Activated CD4-positive, CD25-positive, alpha-beta regulatory T cell treated with anti-CD3 and anti-CD28 coated beads, Interleukin-2, amount 50 U/mL, for 24 hours (primary cell): ENCODE measurements around the gene GLRX5.

Experiments used
- ATAC-seq, 2 donors: fragments of 150-1000 bp; cut with Tn5 transposase; one replicate each; pipeline ENCODE4 v1.10.0; 2021; ENCODE audit warnings: mild to moderate bottlenecking in 1 of 2, moderate library complexity in 1 of 2

Gene GLRX5

GRCh38 chr14:95536671-95537070 lies 1.8 kb downstream of the GLRX5 start:
- no peak for ATAC-seq

DNA sequence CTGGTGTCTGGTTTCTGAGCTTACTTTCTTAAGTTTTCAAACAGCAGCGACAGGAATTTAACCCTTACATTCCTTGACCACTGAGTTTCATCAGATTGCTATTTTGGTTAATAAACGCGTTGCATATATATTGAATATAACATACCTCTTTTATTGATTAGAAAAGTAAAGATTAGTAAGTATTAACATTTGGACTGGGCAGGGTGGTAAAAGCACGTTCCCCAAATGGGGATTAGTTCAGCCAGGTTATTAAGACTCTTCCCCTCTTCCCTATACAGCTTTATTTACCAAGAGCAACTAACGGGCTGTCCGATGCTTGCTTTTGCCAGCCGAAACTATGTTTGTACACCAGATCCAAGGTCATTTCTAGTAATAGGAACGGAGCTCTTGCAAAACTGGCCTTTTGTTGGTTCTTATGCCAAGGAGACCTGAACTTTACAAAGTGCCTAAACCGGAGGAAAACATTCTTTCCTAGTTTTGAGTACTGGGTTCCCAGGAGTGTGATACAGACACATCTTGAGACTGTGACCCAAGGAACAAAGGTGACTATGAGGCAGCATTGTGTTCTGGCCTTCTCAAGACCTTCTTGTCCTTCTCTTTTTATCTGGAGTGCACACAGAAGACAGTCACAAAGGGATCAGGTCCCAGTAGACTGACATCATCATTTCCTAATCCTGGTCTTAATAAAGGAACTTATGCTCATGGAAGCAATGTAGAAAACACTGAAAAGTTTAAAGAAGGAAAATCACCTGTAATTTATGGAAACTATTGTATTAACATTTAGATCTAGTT lies 2.6 kb downstream of the GLRX5 start:
- ATAC-seq = no peak

DNA sequence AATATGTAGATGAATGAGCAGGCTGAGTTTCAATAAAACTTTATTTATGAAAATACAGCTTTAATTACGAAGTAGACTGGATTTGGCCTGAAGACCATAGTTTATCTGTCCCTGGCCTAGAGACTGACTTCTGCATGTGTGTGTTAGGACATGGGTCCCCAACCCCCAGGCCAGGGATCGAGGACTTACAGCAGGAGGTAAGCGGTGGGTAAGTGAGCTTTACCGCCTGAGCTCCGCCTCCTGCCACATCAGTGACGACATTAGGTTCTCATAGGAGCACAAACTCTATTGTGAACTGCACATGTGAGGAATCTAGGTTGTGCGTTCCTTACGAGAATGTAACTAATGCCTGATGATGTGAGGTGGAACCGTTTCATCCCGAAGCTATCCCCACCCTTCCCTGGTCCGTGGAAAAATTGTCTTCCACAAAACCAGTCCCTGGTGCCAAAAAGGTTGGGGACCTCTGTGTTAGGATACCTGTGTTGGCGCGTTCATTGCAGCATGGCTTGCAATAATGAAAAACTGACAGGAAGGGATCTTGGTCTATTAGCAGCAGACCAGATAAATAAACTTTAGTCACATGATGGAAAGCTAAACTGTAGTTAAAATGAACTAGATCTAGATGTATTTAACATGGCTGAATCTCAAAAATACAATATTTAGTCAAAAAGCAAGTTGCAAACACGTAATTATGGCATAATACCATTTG lies 4.1 kb downstream of the GLRX5 start:
- no peak for ATAC-seq

GRCh38 chr14:95540236-95540855 lies 5.5 kb downstream of the GLRX5 start:
- ATAC-seq = no peak

DNA sequence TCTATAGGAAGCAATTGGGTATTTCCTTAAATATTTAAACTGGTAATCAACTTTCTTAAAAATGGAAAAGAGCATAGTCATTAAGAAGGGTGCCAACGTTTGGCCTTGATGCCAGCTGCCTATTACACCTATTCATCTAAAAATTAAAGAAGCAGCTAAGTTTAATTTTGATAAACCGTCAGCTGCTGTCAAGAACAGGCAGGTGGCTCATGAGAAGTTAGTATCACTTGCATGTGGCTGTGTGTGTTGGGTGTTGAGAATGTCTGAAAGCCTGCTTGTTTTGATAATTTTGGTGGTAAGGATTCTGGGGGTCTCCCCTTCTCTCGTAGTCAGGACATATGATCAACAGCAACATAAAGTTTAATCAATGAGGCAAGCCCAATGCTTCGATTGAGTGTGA lies 6.5 kb downstream of the GLRX5 start:
- ATAC-seq = no peak

DNA sequence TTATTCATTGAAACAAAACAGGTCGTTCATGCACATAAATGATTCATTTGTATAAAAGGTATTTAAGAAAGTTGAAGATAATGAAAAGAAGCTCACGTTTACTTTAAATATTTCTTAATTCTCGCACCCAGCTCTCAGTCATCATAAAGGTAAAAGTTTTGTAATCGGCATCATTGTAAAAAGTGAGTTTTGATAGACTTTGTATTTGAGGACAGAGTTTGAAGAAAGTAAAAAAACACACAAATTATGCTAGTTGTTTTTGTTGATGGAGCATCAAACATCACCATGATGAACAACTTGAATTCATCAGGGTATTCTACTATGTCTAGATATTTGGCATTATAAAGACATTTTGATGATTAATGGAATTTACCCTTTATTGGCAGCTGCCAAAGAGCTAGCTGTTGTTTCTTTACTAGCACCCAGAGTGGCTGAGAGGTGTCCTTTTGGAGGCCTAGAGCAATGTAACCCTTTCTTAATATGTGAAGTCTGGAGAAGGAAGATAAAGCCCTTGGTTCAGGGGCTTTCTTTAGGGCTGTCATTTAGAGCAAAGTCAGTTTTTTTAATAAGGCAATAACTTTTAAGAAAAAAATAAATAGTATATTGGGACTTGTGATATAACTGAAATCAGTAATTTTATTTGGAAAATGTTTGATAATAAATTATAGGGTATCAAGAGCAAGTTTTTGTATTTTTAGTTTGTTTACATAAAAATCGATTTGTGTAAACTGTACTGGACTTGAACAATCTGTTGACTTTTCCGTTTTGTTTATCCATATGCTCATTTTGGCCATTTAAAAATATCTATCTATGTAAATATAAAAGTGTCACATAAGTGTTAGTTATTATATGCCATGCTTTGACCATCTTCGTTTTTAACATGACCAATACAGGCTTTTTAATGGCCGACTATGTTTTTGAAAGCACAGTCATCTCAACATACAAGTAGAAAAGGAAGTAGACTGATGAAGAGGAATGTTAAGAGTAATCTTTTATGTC lies 7.4 kb downstream of the GLRX5 start:
- no peak for ATAC-seq

DNA sequence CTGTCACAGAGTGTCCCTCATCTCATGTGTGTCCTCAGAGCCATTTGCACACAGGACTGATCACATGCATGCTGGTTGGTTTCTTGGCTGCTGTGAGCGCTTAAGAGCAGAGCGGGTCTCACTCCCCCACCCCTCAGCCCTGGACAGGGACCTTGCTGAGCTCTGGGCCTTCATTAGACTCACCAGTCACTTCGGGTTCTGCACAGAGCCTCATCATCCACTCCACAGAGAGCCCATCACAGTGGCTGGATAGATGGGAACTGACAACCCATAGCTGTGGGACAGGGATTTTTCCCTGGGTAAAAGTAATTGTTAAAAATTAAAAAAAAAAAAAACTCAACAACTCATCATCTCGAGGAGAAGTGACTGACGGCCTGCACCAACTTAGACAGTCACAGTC lies 8.2 kb downstream of the GLRX5 start:
- no peak for ATAC-seq

DNA sequence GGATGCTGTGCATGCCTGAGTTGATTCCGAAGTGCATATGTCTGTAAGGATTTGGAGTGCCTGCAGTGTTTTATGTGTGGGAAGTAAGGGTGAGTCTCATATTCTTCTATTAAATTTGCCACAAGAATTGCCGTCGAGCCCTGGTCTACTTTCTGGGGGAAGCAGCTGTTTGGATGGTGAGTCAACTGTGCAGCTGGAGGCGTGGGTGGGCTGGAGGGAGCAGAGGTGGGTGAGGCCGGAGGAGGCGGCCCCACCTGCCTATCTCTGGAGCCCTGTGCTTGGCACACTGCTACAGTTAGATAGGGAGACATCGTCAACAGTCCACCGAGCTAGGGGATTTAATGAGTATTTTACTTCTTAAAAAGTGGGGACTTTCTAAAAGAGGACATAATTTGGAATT lies 9.7 kb downstream of the GLRX5 start:
- ATAC-seq = no peak

- peak in 1 of 2 donors; percentile 32 for ATAC-seq
Measured at GRCh38 chr14:95545515-95546168, 10.8 kb downstream of the GLRX5 start.

DNA sequence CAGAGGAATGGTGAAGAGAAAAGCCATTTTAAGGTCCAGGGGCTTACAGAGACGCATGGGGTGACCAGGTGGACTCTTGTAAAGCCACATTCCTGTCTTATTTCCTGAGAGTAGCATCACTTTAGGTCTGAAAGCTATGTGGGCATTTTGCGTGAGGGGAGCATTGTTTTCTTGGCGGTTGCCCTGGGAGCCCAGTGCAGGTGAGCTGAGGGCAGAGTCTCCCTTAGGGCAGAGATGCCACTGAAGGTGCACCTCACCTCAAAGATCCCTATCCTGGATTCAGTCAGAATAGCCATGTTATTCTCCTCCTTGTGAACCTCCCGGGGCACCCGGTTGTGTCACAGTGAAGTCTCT lies 12.4 kb downstream of the GLRX5 start:
- no peak for ATAC-seq

DNA sequence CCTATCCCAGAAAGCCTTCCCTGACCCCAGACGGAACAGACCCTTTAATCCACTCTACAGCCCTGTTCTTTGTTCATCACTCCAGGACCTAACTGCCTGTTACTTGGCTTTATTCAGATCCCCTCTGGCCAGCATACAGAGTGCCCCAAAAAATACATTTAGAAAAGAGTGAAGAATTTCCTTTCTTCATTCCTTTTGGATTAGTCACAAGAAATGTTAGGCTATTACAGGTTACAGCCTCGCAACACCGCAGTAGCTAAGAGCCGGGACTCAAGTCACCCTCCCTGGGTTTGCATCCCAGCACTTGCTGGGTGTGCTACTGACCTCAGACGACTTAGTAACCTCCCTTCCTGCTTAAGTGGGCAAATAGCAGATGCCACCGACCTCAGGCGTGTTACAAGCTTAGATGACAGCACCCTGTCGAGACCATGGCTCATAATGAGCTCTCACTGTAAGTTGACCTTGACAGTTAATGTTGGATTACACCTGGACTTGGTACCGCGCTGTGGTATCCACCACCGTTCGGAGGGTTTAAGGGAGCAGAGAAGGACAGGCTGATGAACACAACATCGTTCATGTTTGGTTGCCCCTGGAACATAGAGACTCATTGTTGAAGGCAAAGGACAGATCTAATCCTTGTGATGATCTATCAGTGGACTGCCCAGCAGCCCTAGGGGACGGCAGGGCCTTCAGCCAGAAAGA lies 12.9 kb downstream of the GLRX5 start:
- no peak for ATAC-seq

DNA sequence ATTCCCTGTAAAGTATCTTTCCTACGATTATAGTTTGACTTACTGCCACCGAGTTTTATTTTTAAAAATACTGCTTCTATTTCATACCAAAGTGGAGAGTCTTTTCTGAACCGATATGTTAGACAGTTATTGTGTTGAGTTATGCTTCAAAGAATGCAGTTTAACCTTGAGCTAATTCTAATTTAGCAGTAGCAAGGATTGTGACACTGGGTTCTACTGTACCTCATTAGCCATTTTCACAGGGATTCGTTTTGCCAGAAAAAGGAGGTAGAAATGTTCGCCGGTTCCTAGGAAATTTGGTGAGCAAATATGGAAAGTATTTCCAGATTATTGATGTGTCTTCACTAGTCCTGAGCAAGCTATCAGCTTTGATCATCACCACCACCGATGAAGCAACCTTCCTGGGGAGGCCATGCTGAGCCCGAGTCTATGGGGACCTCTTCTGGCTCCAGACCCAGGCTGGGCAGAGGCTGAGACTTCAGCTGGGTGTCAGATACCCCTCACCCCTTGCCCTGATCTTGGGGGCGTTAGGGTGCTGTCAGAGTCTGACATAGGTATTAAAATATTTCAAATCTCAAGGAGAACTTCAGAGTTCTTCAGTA lies 13.6 kb downstream of the GLRX5 start:
- ATAC-seq = no peak

- no peak for ATAC-seq
Measured at GRCh38 chr14:95549656-95550585, 15.1 kb downstream of the GLRX5 start.

- ATAC-seq = no peak
Measured at GRCh38 chr14:95551435-95551834, 16.6 kb downstream of the GLRX5 start.

DNA sequence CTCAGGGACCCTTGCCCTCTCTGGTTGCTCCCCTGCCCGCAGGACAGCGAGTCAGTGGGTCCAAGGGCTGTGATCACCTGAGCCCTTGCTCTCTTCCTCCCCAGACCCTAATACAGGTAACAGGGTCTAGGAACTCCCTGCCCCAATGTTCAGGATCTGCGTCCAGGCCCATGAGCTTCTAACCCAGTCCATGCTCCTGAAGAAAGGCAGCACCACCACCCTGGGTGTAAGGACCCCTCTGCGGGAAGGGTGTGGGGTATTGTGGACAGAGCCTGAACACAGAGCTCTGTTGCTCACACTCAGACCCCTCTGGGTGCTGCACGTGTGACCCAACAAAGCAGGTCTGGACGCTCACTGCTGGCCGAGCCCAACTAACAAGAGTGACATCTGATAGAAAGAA lies 18.3 kb downstream of the GLRX5 start:
- ATAC-seq = no peak

- no peak for ATAC-seq
Measured at GRCh38 chr14:95555053-95555452, 20.2 kb downstream of the GLRX5 start.

DNA sequence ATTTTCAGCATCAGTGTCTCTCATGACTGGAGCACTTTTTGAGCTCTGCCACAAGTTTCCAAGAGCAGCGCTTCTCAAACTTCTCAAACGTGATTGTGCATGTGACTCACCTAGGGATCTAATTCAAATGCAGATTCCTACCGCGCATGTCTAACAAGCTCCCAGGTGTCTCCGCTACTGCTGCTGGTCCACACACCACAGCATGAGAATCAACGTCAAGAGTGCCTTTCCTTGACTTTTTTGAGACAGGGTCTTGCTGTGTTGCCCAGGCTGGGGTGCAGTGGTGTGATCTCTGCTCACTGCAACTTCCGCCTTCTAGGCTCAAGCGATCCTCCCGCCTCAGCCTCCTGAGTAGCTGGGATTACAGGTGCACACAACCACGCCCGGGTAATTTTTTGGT lies 22.4 kb downstream of the GLRX5 start:
- no peak for ATAC-seq

GRCh38 chr14:95557832-95558231 lies 23.0 kb downstream of the GLRX5 start:
- ATAC-seq = no peak

DNA sequence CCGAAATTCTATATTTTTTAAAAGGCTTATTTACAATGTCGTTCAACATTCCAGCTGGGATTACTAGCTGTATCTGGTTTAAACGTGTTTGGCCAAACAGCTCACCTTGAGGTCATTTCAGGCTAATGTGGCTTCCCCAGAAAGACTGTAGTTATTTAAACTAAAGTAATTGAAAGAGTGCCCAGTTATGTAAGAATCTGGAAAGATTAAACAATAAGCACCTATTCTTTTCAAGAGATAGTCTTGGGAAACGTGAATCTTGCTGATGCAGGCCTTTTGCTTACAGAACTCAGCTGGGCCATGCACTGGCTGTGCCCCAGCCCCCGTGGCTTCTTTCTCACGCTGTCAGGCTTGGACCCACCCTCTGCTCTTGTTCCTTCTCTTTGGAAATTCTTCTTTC lies 24.4 kb downstream of the GLRX5 start:
- ATAC-seq = no peak

DNA sequence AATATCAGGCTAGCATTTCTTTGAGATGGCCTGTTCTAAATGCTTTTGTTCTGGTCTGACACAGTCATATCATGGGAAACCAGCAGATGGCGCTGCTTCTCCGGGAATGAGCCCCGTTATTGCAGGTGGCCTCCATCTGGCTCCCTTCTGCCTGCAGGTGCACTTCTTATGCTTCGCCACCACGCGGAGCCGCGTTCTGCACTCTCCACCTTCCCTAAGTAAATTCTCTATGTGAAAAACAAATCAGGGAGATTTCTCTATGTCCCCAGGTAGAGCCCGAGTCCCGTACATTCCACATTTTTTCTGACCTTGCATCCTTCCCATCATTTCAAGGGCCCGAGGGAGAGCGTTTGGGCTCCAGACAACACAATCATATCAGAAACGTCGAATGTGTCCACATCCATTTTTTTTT lies 26.2 kb downstream of the GLRX5 start:
- peak; percentile 87 to 89 for ATAC-seq
